Activated T-cell treated with anti-CD3 and anti-CD28 coated beads for 48 hours (primary cell): ENCODE results near the gene TMEM100.

Source experiments
- DNase-seq: peaks from one replicate; pipeline ENCODE4 v3.0.0-alpha.2; 2020; ENCODE audit warnings: low read depth

The TMEM100 gene

DNA sequence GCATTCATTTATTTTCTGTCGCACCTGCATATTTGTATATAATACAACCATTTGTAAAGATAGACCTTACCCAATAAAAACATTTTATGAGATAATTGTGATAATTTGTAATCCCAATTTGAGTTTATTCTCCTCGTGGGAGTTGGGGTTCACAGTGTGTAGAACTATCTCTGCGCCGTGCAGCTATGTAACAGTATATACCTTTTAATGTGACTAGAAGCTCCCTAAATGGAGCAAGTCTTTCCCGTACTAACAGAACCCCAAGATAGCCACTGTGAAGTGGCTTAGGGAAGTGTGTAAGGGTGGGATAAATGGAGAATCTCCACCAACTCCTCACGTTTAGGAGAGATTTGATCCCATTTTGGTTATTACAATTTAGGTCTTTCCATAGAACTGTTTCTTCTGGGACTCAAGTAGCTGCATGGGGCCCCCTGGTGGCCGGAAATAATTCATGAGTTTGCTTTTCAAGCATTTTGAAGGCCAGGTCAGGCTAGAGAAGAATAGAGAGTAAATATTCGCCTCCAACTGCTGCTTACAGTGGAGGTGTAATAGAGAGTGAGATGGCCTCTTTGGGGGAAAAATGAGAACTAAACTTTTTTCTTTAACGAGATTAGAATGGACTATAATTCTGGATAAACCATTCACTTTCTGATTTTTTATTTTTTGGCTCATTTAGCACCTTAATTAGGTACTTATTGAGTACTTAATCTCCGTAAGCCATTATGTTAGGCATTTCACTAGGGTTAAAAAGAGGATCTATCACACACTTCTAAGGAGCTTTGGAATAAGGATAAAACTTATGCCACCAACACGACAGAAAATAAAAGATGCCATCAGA is 4.5 kb downstream of the TMEM100 start:
- DNase-seq, result peak; percentile 44

DNA sequence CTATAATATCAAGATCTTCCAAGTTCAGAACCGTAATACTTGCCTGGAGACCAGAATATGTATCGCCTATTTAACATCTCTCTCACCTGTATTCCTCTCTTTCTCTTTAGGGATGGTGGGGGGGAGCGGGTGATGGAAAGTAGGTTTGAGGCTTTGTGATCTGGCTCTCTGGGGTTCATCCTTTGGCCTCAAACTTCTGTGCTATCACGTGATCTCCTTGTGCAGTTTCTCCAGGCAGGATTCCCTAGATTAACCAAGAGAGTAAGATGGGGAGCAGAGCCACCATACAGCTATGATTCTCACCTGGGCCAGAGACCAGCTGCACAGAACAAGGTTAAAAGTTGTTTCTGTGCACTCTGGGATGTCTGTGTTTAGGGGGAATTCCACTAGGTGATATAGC is 5.2 kb downstream of the TMEM100 start:
- no peak for DNase-seq

DNA sequence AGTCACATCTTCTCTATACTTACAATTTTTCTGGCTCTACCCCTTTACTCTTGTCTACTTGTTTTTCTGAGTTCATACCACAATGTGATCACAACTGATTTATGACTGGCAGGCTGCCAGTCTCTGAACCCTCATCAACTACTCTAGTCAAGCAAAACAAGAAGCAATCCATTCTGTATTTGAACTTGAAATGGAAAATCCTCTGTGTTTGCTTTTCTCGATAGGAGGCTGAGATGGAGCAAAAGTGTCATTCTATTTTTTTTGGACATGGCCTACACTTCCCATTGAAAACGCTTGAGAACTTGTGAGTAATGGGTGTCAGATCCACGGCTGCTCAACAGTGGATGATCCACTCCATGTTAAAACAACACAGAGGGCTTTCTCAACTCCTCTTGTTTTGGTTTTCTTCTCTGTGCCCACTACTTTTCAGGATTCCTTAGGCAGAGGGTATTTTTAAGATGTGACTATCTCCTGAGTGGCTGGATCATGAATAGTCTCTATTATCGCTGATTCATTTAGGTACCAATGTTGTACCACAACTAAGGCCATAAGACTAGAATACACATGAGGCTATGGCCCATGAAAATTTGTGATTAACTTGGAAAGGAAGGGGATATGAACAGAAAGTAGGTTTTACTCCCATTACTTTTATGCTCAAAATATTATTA is 11.7 kb downstream of the TMEM100 start:
- no peak for DNase-seq

DNA sequence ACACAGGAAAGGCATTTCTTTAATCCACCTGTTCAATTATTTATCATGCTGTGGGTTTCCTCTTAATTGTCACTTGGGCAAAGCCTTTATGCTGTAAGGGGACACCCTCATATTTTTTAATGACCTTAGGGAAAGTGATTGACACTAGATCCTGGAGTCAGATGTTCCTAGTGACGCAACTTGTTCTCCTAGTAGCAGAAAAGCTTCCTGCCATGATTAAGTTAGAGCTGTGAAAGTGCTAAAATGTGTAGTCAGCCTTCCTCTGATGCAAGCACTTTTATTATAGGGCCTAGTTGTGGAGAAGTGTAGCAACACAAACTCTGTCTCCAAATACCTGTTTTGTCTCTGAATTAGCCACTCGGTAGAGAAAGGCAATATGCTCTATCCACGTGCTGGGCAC is 12.3 kb downstream of the TMEM100 start:
- no peak for DNase-seq

DNA sequence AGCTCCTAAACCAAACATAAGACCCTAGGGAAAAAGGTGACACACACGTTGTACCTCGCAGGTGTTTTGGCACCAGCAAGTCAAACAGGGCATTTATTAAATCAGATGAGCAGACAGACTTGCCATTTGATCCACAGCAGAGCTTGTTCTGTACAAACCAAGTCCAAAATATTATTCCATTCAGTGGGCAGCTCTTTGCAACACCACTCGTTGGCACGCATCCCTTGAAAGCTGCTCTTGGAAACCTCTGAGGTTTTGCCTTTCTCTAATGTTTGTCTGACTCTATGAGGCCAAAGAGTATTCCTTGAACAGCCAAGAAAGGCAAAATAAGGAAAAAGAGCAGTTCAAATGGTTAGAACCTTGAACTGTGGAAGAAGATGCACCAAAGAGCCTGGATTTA is 12.7 kb downstream of the TMEM100 start:
- no peak for DNase-seq

DNA sequence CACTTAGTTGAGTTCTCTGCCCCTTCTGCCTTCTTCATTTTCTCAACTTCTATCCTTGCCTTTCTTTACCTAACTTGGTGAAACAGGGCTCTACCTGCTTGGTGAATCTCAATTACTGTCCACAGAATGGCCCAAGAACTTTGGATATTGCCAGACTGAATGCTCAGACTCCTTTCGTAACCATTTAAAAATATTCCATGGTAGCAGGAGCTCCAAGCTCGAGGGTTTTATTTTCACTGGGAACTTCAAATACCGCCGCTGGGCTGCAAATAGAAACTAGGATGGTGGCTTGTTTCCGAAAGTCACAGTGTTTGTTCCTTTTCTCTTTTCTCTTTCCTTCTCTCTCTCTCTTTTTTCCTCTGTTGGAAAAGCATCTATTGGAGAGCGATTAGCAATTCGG is 13.2 kb downstream of the TMEM100 start:
- DNase-seq, result no peak

DNA sequence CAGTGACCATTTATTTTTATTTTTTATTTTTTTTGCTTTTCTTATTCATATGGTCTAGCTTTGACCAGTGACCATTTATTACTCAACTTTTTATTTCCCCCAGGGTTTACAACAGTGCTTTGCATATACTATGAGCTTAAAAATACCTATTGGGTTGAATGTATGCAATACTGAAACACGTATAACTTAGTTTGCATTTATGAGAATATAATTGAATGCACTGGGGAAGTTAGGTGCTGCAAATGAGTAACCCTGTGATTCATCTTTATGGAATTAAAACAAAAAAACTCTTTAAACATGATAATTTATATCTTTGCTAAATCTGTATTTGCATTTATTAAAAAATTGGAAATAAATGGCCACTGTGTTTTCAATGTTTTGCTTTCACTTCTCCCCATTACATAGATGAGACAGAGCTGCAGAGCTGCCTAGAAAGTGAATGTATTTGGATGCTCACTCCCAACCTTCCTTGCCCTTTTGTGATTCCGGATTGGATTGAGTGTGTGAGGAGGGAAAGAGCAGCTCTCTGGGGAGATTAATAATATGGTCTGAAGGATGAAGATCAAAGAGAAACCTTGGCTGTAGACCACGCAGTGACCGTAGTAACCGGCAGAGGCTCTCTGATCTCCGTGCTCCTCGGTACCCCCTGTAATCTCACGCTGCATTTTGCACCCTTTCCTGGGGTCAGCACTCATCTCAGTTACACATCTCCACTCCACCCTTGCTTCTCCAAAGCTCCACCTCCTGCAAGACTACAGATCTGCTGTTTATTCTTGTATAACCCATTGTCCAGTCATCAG is 14.3 kb downstream of the TMEM100 start:
- no peak for DNase-seq

DNA sequence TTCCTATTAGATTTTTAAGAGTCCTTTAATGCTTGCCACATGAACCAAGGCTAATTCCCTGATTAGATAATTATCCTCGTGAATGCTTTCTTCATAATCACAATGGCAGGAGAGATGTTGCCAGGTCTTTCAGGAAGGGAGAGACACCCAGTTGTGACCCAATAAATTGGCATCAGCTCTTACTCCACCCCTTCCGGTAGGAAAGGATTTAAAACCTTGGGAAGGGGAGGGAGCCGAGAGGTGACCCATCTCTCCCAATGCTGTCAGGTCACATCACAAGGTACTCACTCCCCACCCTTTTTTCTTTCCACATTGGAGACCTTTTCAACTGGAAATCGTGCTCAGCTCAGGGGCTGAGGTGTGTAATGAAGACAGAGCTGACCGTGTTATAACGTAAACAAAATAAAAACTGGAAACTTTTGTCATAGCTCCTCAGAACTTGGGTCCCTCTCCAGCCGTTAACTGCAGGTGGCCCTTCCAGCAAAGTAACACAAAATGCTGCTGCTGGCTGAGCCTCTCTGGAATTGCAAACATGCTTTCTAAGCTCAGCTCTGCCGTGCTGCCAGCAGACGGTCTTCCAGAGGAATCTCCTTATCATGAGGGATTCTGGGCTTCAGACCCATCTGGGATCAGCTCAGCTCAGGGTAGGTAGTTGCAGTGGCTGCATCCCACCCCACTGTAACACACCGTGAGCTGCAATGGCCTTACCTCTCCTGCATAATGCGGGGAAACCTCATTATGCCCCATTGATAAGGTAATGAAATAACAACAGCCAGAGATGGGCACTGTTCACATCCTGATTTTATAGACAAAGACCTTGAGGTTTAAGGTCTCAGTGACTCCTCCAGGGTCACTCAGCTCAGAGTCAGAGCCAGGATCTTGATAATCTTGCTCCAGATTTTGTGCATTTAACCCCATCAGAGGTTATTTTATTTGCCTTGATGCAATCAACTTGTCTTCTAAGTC is 15.6 kb downstream of the TMEM100 start:
- DNase-seq, result no peak

DNA sequence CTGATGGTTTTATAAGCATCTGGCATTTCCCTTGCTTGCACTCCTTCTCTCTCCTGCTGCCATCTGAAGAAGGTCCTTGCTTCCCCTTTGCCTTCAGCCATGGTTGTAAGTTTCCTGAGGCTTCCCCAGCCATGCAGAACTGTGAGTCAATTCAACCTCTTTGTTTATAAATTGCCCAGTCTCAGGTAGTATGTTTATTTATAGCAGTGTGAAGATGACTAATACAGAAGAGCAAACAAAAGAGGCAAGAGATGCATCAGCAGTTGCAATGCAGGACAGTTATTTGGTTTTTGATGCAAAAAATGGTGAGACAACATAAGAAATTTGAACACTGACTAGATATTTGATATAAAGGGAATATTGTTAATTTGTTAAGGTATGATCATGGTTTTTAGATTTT is 16.8 kb downstream of the TMEM100 start:
- no peak for DNase-seq

DNA sequence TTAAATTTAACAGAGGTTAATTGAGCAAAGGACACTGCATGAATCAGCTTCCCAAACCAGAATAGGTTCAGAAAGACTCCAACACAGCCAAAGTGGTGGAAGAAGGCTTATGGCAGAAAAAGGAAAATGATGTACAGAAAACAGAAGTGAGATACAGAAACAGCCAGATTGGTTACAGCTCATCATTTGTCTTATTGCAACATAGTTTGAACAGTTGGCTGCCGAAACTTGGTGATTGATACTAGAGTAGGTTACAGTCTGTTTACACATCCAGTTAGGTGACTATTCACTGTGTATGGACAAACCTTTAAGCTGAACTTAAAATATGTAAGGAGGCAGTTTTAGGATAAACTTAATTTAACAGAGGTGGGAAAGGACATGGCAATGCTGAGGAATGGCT is 18.3 kb downstream of the TMEM100 start:
- no peak for DNase-seq

DNA sequence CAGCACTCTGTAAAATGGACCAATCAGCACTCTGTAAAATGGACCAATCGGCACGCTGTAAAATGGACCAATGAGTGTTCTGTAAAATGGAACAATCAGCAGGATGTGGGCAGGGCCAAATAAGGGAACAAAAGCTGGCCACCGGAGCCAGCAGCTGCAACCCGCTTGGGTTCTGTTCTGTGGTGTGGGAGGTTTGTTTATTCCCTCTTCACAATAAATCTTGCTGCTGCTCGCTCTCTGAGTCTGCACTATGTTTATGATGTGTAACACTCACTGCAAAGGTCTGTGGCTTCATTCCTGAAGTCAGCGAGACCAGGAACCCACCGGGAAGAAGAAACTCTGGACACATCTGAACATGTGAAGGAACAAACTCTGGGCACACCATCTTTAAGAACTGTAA is 20.5 kb downstream of the TMEM100 start:
- no peak for DNase-seq

DNA sequence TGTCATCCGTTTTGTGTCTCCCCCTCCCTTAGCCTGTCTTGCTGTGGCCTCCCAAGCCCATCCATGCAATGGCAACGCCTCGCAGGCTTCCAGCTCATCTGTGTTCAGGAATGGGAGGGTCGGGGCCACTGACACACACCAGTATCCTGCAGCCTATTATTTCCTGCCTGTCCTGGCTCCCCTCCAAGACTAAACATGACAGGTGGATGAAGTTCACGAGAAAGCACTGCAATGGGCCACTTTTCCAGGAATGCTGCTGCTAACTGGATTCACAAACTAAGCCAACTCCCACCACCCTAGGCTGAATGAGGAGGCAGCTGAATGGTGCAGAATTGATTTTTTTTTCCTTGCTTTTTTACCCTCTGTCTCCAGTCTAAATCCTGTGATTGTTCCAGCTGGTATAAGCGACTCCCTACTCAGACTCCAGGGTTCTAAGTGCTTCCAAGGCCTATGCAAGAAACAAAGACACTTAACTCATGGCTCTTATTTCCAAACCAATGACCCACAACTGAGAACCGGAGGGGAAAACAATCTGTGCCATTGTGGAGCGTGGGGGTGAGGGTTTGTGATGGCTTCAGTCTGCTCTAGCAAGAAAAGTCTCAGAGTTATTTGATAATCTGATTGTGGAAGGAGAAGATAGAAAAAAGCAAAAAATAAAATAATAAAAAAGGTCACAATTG is 23.3 kb downstream of the TMEM100 start:
- no peak for DNase-seq

DNA sequence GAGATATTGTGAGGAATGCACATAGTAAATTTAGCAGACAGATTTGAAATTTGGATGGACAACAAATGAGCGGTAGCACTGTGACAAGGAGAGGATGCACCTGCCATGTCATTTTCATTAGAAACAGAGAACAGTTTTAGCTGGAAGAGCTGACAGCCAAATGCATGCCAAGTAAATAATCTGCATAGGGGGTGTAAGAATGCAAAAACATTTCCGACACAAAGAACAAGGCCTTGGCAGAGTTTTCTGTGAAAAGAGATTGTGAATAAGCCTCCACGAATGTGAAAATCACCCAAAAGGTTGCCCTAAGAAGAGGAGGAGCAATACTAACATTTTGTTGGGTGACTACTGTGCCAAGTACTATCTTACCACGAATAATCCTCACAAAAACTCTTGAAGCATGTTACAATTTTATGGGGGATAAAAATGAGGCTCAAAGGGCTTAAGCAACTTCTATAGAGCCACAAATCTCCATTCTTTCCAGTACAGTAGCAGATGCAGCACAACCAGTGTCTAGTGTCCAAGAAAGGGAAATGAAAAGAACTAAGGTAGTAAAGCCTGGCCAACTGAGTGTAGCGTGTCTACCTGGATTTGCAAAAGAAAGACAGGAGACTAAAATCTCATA is 28.3 kb downstream of the TMEM100 start:
- no peak for DNase-seq

DNA sequence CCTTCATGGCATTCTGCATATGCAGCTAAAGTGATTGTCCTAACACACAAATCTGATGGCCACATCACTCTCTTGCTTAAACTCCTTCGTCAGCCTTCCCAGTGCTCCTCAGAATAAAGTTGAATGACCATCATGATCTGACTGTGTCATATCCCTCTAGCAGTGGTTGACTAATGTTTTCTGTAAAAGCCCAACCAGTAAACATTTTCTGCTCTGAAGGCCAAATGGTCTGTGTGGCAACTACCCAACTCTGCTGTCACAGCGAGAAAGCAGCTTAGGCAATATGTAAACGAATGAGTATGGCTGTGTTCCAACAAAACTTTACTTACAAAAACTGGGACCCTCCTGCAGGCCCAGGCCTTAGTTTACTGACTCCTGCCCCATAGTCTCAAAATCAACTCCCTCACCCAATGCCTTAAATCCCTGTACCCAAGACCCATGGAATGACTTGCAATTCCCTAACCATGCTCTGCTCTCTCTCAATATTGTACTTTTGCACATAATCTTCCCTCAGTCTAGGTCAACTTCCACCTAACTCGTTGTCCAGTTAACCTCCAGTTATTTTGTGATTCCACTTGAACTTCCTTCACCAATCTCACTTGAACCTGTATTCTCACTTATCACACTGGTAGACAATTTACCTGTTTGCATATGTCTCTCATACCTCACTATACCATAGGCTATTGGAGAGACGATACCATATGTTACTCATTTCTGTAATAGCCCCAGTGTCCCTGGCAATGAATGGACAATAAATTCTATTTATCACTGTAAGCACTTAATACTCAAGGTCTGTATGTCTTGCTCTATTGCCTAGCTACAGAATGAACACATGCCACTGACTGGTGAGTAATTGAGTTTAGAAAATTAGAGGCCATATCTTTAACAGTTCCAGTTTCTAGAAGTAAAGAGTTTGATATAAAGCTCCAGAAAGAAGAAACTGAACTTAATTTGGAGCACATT is 29.1 kb downstream of the TMEM100 start:
- DNase-seq, result no peak

DNA sequence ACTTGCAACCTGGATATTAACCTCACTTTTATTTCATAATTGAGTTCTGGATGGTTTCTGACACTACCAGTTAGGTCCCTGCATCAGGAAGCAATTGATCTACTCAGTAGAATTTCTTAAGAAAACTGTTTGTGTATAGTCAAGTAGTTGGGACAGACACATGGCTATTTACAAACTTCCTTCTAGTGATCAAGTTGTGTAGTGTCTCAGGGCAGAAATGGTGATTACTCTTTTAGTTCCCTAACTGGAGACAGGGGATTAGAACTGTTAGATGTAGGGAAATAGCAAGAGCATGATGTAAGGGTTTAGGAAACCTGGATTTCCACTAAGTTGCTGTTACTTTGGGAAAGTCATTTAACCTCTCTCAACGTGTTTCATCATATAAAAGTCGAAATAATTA is 30.4 kb downstream of the TMEM100 start:
- no peak for DNase-seq

DNA sequence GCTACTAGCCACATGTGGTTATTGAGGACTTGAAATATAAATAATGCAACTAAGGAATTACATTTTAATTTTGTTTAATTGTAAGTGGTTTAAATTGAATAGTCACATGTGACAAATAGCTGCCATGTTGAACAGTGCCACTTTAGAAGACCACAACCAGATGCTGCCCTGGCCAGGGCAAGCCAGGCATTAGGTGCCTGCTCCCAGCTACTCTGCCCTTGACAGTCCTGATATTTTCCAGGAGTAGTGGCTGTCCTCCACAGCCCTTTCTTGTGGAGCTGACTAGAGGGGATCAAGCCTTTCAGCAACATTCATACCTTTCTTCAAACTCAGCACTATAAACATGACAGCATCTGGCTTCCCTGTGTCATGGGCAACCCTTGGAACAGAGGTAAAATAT is 31.0 kb downstream of the TMEM100 start:
- DNase-seq, result no peak

DNA sequence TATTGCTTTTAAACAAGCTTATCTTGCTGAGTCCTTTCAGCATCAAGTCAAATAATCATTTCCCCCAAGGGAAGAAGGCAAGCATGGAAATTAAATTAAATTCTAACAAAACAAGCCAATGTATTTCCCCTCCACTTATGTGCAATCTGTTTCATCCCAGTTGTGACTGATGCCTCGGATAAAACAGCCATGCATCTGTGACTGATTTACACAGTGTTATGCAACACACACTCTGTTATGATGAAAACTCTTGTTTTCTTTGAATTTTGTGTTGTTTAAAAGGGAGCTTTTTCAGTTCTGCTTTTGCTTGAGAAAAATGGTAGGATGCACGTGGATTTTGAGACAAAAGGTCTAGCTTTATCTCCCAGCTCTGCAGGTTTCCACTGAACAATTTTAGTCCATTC is 32.6 kb downstream of the TMEM100 start:
- DNase-seq, result no peak

DNA sequence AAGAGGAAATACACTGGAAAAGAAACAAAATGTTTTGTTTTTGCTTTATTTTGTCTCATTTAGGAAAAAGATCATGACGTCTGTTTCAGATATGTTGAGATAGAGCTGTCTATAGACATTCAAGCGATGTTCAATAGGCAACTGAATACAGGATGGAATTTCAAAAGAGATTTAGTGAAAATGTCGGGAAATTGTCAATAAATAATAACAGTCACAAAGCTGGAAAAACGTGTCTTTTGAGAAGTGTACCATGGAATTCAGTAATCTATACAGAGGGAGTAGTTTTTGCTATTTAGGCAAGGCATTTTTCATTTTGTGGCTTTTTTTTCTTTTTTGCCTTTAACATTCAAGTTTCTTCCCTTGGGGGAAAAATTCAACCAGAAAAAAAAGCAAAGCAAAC is 33.0 kb downstream of the TMEM100 start:
- no peak for DNase-seq

DNA sequence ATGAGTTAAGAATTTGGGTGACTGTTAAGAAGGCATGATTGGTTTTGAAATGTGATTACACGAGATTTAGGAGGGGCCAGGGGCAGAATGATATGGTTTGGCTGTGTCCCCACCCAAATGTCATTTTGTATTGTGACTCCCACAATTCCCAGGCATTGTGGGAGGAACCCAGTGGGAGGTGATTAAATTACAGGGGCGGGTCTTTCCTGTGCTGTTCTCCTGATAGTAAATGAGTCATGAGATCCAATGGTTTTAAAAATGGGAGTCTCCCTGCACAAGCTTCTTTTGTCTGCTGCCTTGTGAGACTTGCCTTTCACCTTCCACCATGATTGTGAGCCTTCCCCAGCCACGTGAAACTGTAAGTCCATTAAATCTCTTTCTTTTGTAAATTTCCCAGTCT is 34.6 kb downstream of the TMEM100 start:
- no peak for DNase-seq

DNA sequence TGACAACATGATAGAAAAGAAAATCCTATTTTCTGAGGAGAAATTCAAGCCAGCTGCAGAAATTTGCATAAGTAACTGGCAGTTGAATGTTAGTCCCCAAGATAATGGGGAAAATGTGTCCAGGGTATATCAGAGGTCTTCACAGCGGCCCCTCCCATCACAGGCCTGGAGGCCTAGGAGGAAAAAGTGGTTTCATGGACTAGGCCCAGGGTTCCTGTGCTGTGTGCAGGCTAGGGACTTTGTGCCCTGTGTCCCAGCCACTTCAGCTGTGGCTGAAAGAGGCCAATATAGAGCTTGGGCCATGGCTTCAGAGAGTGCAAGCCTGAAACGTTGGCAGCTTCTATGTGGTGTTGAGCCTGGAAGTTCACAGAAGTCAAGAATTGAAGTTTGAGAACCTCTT is 35.6 kb downstream of the TMEM100 start:
- no peak for DNase-seq
